Neural cell (in vitro differentiated cells): ENCODE measurements around the gene AGFG2.

Experiments used
- CTCF ChIP-seq: fragments of 450-650 bp; IDR thresholded peaks from 2 replicates; pipeline ENCODE4 v1.5.1; 2014; ENCODE audit warnings: antibody characterized with exemption, mild to moderate bottlenecking, moderate library complexity; ENCODE audit not compliant: poor library complexity, severe bottlenecking
- EZH2 ChIP-seq: fragments of 200-600, 300-800 bp; shearing (Covaris generic), sonication (generic); IDR thresholded peaks from 2 replicates; pipeline ENCODE4 v1.6.1; 2014; ENCODE audit warnings: antibody characterized with exemption, low read length, borderline replicate concordance, mild to moderate bottlenecking; ENCODE audit not compliant: insufficient read depth, poor library complexity, severe bottlenecking
- MXI1 ChIP-seq: fragments of 450-650 bp; conservative IDR thresholded peaks from 2 replicates; pipeline ENCODE4 v1.6.1; 2014; ENCODE audit warnings: antibody characterized with exemption, mild to moderate bottlenecking; ENCODE audit not compliant: poor library complexity, severe bottlenecking
- POLR2AphosphoS5 ChIP-seq: IDR thresholded peaks from 2 replicates; pipeline ENCODE4 v1.6.1; 2012
- TAF1 ChIP-seq: IDR thresholded peaks from 2 replicates; pipeline ENCODE4 v1.6.1; 2012; ENCODE audit warnings: low read depth
- TF ChIP-seq, protein P1 (sequence below): IDR thresholded peaks from 2 replicates; pipeline ENCODE4 v1.6.1; 2012; ENCODE audit warnings: borderline replicate concordance

GRCh38 chr7:100544967-100545359, 6.0 kb downstream of the AGFG2 start:
- no peak for TF ChIP-seq CTCF
- TF ChIP-seq EZH2: no peak
- TF ChIP-seq, protein P1, sequence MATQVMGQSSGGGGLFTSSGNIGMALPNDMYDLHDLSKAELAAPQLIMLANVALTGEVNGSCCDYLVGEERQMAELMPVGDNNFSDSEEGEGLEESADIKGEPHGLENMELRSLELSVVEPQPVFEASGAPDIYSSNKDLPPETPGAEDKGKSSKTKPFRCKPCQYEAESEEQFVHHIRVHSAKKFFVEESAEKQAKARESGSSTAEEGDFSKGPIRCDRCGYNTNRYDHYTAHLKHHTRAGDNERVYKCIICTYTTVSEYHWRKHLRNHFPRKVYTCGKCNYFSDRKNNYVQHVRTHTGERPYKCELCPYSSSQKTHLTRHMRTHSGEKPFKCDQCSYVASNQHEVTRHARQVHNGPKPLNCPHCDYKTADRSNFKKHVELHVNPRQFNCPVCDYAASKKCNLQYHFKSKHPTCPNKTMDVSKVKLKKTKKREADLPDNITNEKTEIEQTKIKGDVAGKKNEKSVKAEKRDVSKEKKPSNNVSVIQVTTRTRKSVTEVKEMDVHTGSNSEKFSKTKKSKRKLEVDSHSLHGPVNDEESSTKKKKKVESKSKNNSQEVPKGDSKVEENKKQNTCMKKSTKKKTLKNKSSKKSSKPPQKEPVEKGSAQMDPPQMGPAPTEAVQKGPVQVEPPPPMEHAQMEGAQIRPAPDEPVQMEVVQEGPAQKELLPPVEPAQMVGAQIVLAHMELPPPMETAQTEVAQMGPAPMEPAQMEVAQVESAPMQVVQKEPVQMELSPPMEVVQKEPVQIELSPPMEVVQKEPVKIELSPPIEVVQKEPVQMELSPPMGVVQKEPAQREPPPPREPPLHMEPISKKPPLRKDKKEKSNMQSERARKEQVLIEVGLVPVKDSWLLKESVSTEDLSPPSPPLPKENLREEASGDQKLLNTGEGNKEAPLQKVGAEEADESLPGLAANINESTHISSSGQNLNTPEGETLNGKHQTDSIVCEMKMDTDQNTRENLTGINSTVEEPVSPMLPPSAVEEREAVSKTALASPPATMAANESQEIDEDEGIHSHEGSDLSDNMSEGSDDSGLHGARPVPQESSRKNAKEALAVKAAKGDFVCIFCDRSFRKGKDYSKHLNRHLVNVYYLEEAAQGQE: no peak
- no peak for TF ChIP-seq POLR2AphosphoS5
- no peak for TF ChIP-seq TAF1
- no peak for TF ChIP-seq MXI1
